Gastroesophageal sphincter (tissue), 4 donors: ENCODE data around the gene ACOXL. TPM values are rescaled to one million over a fixed set of nuclear protein-coding genes. Genes with fewer than 3 reads are reported as not detected.
"Not testable (repeated sequence)": the region's sequence is repeated elsewhere in the genome, so short reads cannot be mapped to it uniquely, and the experiment has no call there.

Experiments
- ATAC-seq: fragments of 150-250 bp; one replicate; pipeline ENCODE4 v1.9.1; 2016; ENCODE audit warnings: mild to moderate bottlenecking, moderate library complexity
- H3K27ac ChIP-seq, 4 donors: fragments of 200-600 bp; sonication (generic) in 3 of 4; 1 replicate in 3 of 4; 2 replicates in 1 of 4; pipeline ENCODE4 v1.5.1; 2016 to 2019
- H3K27me3 ChIP-seq: fragments of 200-600 bp; sonication (generic); one replicate; pipeline ENCODE4 v1.5.1; 2019
- H3K36me3 ChIP-seq, 2 donors: fragments of 200-600 bp; sonication (generic); one replicate each; pipeline ENCODE4 v1.5.1; 2019; ENCODE audit warnings: control low read depth in 1 of 2
- H3K4me1 ChIP-seq, 3 donors: fragments of 200-600 bp; sonication (generic); 1 replicate in 2 of 3; 2 replicates in 1 of 3; pipeline ENCODE4 v1.5.1; 2016 to 2019; ENCODE audit warnings: control low read depth in 2 of 3
- H3K4me3 ChIP-seq, 2 donors: fragments of 200-600 bp; sonication (generic); one replicate each; pipeline ENCODE4 v1.5.1; 2019; ENCODE audit warnings: mild to moderate bottlenecking in 1 of 2, moderate library complexity in 1 of 2
- H3K9me3 ChIP-seq, 3 donors: fragments of 200-600 bp; sonication (generic); one replicate each; pipeline ENCODE4 v1.5.1; 2017 to 2019; ENCODE audit warnings: control low read depth in 2 of 3
- EP300 ChIP-seq: sonication (generic); formaldehyde crosslinking; IDR thresholded peaks from one replicate; pipeline ENCODE4 v1.6.1; 2017; ENCODE audit warnings: antibody characterized with exemption, mild to moderate bottlenecking
- POLR2A ChIP-seq, 2 donors: fragments of 450-650 bp; IDR thresholded peaks; one replicate each; pipeline ENCODE4 v1.6.1; 2017; ENCODE audit warnings: antibody characterized with exemption in 2 of 2, mild to moderate bottlenecking in 2 of 2, moderate library complexity in 1 of 2
- POLR2AphosphoS5 ChIP-seq: sonication (generic); formaldehyde crosslinking; IDR thresholded peaks from one replicate; pipeline ENCODE4 v1.6.1; 2017; ENCODE audit warnings: antibody characterized with exemption
- WGBS, 2 donors: methylation state at CpG; one replicate each; pipeline ENCODE4 v1.1.5; 2018; ENCODE audit warnings: low coverage in 1 of 2; 5-methylcytosine and 5-hydroxymethylcytosine counted together
- total RNA-seq, 4 donors: library from RNA; depleted of rRNA; stranded (reverse); fragments of >200 nt; gene quantifications; one replicate each; pipeline ENCODE4 v1.1.0, GENCODE V29; 2016
- TF ChIP-seq, protein P1 (sequence below), 4 experiments: fragments of 200-600 bp in 2 of 4; fragments of 450-650 bp in 2 of 4; sonication (generic) in 1 of 4; IDR thresholded peaks; one replicate each; pipeline ENCODE4 v1.5.1; 2017 to 2019; ENCODE audit warnings: antibody characterized with exemption in 4 of 4, mild to moderate bottlenecking in 2 of 4, moderate library complexity in 2 of 4

The ACOXL gene
- total RNA-seq, 4 donors from 2014 or later, result not detected

DNA sequence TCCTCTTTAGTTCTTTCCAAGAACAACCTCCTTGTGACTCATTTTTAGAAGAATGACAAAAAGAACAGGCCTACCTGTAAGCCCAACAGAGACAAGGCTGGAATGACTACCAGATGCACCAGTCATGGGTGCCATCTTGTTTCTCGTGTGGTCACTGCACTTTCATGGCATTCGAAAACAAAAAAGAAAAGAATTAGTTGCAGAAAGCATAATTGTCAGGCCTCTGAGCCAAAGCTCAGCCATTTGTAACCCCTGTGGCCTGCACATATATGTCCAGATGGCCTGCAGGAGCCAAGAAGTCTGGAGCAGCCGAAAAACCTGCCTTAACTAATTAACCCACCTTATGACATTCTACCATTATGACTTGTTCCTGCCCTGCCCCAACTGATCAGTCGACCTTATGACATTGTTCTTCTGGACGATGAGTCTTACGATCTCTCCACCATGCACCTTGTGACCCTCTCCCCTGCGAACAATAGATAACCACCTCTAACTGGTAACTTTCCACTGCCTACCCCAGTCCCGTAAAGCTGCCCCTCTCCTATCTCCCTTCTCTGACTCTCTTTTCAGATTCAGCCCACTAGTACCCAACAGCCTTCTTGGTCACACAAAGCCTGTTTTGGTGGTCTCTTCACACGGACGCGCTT, 40.6 kb upstream of the ACOXL start:
- no peak for TF ChIP-seq EP300
- TF ChIP-seq POLR2A (IDR thresholded peaks at IDR 0.05), result no peak
- TF ChIP-seq, protein P1, sequence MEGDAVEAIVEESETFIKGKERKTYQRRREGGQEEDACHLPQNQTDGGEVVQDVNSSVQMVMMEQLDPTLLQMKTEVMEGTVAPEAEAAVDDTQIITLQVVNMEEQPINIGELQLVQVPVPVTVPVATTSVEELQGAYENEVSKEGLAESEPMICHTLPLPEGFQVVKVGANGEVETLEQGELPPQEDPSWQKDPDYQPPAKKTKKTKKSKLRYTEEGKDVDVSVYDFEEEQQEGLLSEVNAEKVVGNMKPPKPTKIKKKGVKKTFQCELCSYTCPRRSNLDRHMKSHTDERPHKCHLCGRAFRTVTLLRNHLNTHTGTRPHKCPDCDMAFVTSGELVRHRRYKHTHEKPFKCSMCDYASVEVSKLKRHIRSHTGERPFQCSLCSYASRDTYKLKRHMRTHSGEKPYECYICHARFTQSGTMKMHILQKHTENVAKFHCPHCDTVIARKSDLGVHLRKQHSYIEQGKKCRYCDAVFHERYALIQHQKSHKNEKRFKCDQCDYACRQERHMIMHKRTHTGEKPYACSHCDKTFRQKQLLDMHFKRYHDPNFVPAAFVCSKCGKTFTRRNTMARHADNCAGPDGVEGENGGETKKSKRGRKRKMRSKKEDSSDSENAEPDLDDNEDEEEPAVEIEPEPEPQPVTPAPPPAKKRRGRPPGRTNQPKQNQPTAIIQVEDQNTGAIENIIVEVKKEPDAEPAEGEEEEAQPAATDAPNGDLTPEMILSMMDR (IDR thresholded peaks at IDR 0.05), result no peak
- no peak for TF ChIP-seq POLR2AphosphoS5
- H3K9me3 ChIP-seq, result peaks cover 0 to 6% (median 0%) of the 10 kb centered on the region in 3 donors
- H3K36me3 ChIP-seq, result no peaks in the 10 kb centered on the region
- ATAC-seq, result no peak
- no peak overlapping the region for H3K27ac ChIP-seq
- peaks cover 8% of the 10 kb centered on the region for H3K27me3 ChIP-seq
- WGBS, 2 donors, result 91 to 93% methylated on average over 5 to 11 of the region's 11 CpGs
- no peak overlapping the region for H3K4me3 ChIP-seq
- H3K4me1 ChIP-seq, result no peaks in the 10 kb centered on the region

DNA sequence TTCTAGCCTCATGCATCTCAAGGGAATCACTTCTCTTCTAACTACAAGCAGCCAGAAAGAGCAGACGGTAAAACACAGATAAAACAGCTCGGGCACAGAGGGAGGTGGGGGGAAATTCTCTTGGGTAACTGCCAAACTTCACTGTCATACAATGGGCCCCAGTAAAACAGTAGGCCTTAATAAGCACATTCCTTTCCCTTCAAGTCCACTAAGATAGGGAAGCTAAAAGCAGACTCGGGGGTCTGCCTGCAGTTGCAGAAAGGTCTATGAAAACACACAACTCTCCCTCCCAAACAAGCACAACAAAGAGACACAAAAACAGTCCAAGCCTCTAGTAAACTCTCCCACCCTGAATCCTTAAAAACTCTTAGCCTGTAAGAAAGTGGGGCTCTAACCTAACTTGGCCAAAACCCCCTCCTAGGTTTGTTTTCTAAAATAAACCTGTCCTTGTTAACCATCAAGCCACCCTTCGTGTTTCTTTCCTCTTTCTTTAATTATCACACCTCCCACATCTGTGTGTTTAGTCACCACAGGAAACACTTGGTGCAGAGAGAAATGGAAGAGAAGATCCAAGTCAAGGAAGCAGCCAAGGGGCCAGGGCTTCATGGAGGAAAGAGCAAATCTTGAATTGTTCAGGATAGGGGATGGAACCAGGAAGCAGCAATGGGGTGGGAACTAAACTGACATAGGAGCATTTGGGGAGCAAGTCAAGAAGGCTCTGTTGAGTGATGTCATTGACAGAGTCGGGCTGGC, 37.1 kb upstream of the ACOXL start:
- H3K27me3 ChIP-seq, ATAC-seq, H3K4me1 ChIP-seq, H3K4me3 ChIP-seq, H3K9me3 ChIP-seq, H3K27ac ChIP-seq, H3K36me3 ChIP-seq: not testable (repeated sequence)
- WGBS, 2 donors, result 33% methylated on average over 3 to 5 of the region's 5 CpGs

DNA sequence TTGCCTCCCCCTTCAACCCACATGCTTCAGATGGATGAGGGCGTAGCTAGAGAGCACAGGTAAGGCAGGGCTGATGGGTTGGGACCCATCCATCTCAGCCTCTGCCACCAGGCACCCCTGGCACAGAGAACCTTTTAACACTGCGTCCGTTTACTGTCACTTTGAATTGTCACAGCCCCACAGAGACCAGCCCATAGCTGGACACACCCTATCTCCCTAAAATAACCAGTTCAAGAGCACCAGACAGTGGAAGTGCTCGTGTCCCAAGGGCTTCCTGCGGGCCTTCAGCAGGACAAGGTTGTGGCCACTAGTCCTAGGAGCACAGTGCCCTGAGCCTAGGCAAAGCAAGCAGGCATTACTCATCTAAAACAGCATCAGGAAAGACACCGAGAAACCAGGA, 34.1 kb upstream of the ACOXL start:
- H3K4me1 ChIP-seq, H3K36me3 ChIP-seq, H3K27ac ChIP-seq, H3K4me3 ChIP-seq, H3K27me3 ChIP-seq, ATAC-seq, H3K9me3 ChIP-seq: not testable (repeated sequence)
- WGBS, 2 donors, result no CpG with 5 or more reads among the region's 6 CpGs

DNA sequence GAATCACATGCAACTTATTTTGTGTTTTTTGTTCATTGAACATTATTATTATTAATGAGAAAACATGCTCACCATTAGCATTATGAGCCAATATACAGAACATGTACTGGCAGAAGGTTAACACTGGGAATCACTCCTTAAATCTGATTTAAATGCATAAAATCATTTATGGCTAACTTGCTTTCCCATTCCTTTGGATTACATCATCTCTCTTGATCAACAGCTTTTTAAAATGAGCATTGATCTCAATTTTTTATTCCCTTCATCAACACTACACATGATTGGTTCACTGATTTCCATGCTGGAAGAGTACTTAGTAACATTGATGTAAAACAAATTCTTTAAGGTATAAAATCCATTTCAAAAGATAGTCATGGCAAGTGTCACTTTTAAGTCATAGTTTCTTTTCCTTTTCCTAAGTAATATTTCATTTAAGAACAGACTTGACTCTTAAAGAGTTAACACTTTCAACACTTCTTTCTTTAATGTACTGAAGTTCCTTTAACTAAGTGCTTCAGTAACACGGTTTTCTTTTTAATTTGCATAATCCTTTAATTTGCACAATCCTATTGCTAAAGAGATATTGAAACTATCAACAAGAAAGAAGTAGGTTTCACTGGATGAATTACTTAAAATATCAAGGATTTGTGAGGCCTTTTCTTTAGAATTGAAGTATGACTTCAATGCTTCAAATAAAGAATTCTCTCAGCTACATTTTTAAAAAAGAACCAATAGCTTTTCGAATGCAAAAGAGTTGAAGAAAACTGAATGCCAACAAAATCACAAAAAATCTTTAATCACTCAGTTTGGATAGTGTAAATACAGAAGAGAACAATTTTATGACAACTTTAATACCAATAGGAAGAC, 29.6 kb upstream of the ACOXL start:
- Histone ChIP-seq H3K4me3 (no peak overlapping the region), H3K27ac (no peak overlapping the region), H3K9me3 (no peaks in the 10 kb centered on the region), H3K27me3 (no peaks in the 10 kb centered on the region), H3K36me3 (no peaks in the 10 kb centered on the region), H3K4me1 (no peaks in the 10 kb centered on the region)
- WGBS, 2 donors, result 54 to 63% methylated on average over 2 of the region's 2 CpGs
- TF ChIP-seq EP300, result no peak
- TF ChIP-seq, protein P1 (IDR thresholded peaks at IDR 0.05), result no peak
- TF ChIP-seq POLR2AphosphoS5, result no peak
- TF ChIP-seq POLR2A (IDR thresholded peaks at IDR 0.05), result no peak
- ATAC-seq, result no peak

DNA sequence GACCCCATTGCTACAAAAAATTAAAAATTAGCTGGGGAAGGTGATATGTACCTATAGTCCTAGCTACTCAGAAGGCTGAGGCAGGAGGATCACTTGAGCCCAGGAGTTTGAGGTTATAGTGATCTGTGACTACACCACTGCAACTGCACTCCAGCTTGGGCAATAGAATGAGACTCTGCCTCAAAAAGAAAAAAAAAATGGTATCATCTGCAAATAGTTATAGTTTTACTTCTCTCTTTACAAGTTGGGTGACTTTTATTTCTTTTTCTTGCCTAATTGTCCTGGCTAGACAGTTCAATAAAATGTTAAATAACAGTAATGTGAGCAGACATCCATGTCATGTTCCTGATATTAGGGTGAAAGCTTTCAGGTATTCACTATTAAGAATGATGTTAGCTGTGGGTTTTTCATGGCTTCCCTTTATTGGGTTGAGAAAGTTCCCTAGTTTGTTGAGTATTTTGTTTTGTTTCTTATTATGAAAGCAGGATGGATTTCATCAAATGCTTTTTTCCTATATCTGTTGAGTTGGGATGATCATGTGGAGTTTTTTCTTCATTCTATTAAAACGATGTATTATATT, 24.9 kb upstream of the ACOXL start:
- Histone ChIP-seq H3K4me3 (no peak overlapping the region), H3K27ac (no peak overlapping the region), H3K27me3 (peaks cover 12% of the 10 kb centered on the region), H3K36me3 (no peaks in the 10 kb centered on the region), H3K9me3 (no peaks in the 10 kb centered on the region), H3K4me1 (no peaks in the 10 kb centered on the region)
- no peak for ATAC-seq
- TF ChIP-seq POLR2A (IDR thresholded peaks at IDR 0.05) (no peak), POLR2AphosphoS5 (no peak), EP300 (no peak)
- TF ChIP-seq, protein P1 (IDR thresholded peaks at IDR 0.05), result no peak
- WGBS, 2 donors, result 61 to 83% methylated on average over 1 of the region's 1 CpG
